Activated CD8-positive, alpha-beta memory T cell treated with anti-CD3 and anti-CD28 coated beads for 24 hours (primary cell): ENCODE measurements around the gene TSHZ1.

ENCODE experiments used
- DNase-seq: peaks from one replicate; pipeline ENCODE4 v3.0.0-alpha.2; 2020

Gene TSHZ1

GRCh38 chr18:75222407-75222806 lies 11.8 kb downstream of the TSHZ1 start:
- no peak for DNase-seq

DNA sequence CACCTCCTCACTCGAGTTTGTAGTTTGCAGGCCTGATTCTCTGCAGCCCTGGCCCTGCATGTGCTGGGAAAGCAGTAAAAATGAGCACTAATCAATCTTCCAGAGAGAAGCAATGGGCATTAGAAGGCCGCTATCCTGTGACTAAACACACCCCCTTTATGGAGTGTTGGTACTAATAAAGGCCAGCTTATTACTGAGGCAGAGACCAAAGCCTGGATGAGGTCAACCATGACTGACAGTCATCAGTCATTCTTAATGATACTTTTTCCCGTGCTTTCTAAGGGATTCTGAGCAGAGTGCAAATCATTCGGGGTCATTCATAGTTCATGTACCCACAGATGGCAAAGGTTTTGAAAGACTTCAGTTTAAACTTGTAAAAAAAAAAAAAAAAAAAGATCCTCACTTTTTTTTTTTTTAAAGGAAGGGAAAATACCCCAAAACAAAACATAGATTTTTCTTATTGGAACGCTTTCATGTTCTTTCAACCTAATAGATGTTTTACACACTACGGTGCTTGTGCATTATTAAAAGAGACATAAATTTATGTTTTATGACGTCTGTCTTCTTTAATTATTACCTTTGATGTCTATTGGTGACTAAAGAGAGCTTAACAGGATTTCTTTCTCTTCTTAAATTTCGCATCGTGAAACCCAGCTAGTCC lies 13.2 kb downstream of the TSHZ1 start:
- no peak for DNase-seq

GRCh38 chr18:75226286-75226955 lies 15.8 kb downstream of the TSHZ1 start:
- DNase-seq, result no peak

GRCh38 chr18:75226956-75227316 lies 16.3 kb downstream of the TSHZ1 start:
- DNase-seq, result no peak

DNA sequence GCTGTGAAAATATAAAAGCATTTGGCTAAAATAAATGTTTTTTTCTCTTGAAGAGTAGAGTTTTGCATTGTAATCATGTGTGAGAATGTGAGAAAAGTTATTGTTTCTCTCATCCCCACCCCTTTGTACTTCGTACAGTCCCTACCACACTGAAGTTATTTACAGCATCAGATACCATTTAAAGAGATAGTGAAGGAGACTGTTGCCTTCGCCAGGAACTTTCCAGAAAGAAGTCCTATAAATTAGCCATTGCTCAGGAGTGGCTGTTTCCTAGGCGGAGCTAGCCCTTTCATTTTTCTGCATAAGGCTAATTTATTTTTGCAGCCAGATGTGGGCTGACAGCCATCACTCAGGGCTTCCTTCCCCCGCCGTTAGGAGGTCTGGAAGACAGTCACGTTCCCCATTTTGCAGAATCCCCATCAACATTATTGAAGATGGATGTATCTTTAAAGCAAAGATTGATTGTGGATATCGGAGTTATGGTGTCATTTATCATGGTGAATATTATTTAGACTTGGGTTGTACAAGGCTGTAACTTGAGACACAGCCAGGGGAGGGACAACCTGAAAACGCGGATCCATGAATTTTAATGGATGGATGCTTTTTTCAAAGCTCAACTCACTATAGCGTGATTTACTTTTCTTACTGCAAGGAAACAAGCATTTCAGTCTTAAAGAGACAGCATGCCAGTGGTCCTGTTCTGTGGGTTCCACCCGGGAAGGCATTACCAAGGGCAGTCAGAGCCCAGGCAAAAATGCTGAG lies 17.1 kb downstream of the TSHZ1 start:
- DNase-seq, result no peak

GRCh38 chr18:75228967-75229366 lies 18.4 kb downstream of the TSHZ1 start:
- DNase-seq, result no peak

- no peak for DNase-seq
Measured at GRCh38 chr18:75229437-75229836, 18.8 kb downstream of the TSHZ1 start.

GRCh38 chr18:75230163-75231052 lies 19.8 kb downstream of the TSHZ1 start:
- DNase-seq, result no peak

- no peak for DNase-seq
Measured at GRCh38 chr18:75231053-75231406, 20.4 kb downstream of the TSHZ1 start.

- no peak for DNase-seq
Measured at GRCh38 chr18:75234901-75235300, 24.3 kb downstream of the TSHZ1 start.

DNA sequence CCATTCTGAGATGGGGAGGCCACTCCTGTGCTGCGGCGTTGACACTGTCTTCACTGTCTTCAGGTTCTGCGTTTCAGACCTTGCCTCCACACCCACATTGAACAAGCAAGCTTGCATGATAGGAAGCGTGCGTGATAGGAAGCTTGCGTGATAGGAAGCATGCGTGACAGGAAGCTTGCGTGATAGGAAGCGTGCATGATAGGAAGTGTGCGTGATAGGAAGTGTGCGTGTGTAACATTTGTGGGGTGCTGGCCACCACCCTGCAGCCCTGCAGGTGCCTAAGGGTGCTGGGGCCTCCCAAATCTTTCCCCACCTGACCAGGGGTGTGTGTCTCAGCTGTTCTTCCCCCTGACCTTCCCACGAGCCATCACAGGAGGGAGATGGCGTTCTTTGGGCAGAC lies 25.3 kb downstream of the TSHZ1 start:
- DNase-seq, result no peak

DNA sequence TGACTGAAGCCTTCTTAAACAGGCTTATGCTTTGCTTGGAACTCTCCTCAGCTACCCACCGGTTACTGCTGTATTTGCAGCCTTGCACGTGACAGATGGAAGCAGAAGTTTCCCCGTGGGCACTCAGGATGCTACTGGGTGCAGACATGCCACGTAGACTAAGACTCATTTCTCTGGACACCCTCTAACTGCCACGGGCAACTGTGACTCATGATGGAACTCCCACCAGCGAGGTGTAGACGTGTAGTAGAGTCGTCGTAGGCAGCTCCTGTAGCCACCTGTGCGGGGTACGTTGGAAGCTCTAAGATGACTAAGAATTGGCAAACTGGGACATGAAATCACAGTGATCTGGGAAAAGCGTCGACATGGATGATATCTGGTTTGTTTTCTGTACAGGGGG lies 27.5 kb downstream of the TSHZ1 start:
- no peak for DNase-seq

DNA sequence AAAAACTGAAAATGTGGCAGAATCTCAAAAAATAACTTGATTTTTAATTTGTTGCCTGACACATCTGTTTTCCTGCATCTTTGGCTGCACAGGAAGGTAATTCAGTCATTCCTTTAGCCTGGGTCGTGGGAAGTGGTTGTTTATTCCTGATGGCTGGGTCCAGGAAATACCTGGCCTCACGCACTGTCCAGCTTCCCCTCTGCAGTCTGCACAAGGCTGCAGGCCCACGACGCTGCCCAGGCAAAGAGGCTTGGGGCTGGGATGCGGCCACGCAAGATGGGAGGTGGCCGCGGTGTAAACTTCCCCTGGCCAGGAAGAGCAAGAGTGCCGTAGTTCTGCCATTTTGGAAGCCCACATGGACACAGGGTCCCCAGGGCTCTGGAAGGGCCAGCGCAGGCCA lies 28.2 kb downstream of the TSHZ1 start:
- DNase-seq, result no peak

GRCh38 chr18:75240433-75240832 lies 29.8 kb downstream of the TSHZ1 start:
- no peak for DNase-seq

GRCh38 chr18:75241705-75242104 lies 31.1 kb downstream of the TSHZ1 start:
- DNase-seq, result no peak

DNA sequence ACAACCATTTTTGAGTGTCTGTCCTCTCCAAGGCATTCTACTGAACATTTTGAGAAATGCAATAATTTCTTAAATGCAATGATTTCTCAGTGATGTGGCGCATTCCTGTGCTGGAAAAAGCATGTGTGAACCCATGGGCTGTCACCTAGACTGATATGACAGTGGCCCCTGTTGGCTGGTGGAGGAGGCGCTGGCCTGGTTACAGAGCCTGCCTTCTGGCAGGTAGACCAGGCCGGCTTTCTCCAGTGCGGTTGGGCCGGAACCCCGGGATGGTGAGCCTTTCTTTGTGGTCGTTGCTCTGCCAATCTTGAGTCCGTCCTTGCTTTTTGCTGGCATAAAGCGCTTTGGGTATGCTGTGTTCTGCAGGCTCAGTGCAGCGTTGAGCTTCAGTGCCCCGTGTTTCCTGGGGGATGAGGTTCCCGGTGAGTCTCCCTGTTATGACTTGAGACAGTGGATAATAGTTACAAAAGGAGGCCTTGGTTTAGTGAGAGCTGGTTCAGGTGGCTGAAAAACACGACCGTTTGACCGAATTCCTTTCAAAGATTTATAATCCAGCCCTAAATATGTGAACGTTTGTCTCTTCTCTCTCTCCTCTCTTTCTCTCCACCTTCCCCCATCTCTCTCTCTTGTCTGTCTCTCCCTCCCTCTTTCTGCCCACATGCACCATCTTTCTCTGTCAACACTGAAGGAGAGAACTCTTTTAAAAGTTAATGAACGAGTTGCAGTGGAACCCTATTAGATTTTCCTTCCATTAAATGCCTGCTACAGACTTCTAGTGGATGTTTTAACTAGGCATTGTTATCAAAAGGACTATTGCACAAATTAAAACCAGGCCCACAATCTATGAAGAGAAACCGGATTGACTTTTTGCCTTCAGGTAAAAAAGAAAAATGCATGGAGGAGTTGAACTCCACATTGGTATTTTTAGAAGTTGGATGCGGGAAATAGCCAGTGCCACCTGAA lies 34.0 kb downstream of the TSHZ1 start:
- peak; percentile 55 for DNase-seq

GRCh38 chr18:75246721-75247610 lies 36.4 kb downstream of the TSHZ1 start:
- DNase-seq, result peak; percentile 63

GRCh38 chr18:75247611-75248421 lies 37.2 kb downstream of the TSHZ1 start:
- peak; percentile 24 for DNase-seq

- peak; percentile 53 for DNase-seq
Measured at GRCh38 chr18:75248426-75249174, 38.0 kb downstream of the TSHZ1 start.
